Measurements from ENCODE around the gene PRB4.
"Not testable (repeated sequence)": the region's sequence is repeated elsewhere in the genome, so short reads cannot be mapped to it uniquely, and the experiment has no call there.

PRB4 gene

DNA sequence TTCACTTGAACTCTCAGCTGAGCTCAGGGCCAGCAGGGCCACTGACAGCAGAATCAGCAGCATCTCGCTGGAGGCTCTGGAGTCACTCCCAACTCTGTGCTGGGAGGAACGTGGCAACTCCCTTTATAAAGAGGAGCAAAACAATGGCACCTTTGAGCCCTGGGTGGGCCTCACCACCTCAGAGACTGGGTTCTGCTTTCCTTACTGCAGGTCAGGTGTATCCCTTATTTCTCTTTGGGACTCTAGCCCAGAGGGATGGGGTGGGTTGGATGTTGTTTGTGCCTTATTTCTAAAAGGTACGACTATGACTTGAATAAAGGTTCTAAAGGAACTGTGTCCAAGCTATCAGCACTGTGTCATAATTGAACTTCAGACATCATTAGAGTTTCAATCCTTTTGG lies at the start of gene PRB4:
Gene PRB4, minus strand, starts transcription at position 101 of the 400 bp plus-strand sequence. Its CDS starts 38 bp downstream, at position 63.
- TF ChIP-seq, protein P1, sequence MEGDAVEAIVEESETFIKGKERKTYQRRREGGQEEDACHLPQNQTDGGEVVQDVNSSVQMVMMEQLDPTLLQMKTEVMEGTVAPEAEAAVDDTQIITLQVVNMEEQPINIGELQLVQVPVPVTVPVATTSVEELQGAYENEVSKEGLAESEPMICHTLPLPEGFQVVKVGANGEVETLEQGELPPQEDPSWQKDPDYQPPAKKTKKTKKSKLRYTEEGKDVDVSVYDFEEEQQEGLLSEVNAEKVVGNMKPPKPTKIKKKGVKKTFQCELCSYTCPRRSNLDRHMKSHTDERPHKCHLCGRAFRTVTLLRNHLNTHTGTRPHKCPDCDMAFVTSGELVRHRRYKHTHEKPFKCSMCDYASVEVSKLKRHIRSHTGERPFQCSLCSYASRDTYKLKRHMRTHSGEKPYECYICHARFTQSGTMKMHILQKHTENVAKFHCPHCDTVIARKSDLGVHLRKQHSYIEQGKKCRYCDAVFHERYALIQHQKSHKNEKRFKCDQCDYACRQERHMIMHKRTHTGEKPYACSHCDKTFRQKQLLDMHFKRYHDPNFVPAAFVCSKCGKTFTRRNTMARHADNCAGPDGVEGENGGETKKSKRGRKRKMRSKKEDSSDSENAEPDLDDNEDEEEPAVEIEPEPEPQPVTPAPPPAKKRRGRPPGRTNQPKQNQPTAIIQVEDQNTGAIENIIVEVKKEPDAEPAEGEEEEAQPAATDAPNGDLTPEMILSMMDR (IDR thresholded peaks at IDR 0.05; ENCODE audit: low read depth, low read length) = no peak
- H3K36me3 ChIP-seq = no peaks in the 10 kb centered on the region
- H3K27me3 ChIP-seq (ENCODE audit: insufficient read depth, low read depth, severe bottlenecking) = peaks cover 36% of the 10 kb centered on the region
- no peaks in the 10 kb centered on the region for H3K9me3 ChIP-seq (ENCODE audit: severe bottlenecking)
- H3K27ac ChIP-seq = no peak within 1 kb of the TSS
- no peak for DNase-seq
- H3K4me3 ChIP-seq (ENCODE audit: low read depth, low read length) = no peak within 1 kb of the TSS

DNA sequence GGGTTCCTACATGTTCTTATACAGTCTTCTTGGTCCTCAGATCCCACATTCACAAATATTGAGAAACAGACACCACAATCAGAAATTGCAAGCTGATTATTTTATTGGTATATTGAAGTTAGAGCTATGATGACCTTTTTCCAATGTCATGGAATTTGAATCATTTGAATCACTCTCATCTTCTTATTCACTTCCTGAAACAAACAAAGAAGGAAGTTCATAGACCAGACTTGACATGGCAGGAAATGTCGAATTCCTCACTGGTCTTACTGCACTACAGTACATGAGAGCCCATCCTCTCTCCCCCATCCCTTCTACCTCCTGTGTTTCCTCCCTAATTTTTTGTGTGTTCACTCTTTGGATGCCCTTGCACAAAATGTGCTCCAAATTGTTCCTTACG lies 41.5 kb upstream of the PRB4 start:
- H3K27me3 ChIP-seq (ENCODE audit: insufficient read depth, low read depth, severe bottlenecking) = peaks cover 32% of the 10 kb centered on the region
- H3K27ac ChIP-seq; DNase-seq; H3K9me3 ChIP-seq (ENCODE audit: severe bottlenecking); H3K36me3 ChIP-seq; H3K4me3 ChIP-seq (ENCODE audit: low read depth, low read length): not testable (repeated sequence)

- TF ChIP-seq, protein P1 (IDR thresholded peaks at IDR 0.05; ENCODE audit: low read depth, low read length) = no peak
- Histone ChIP-seq H3K27me3 (ENCODE audit: insufficient read depth, low read depth, severe bottlenecking) (peaks cover 44% of the 10 kb centered on the region), H3K4me3 (ENCODE audit: low read depth, low read length) (no peak overlapping the region), H3K36me3 (no peaks in the 10 kb centered on the region), H3K27ac (no peak overlapping the region), H3K9me3 (ENCODE audit: severe bottlenecking) (no peaks in the 10 kb centered on the region)
- DNase-seq = no peak
Measured at GRCh38 chr12:11348439-11348838, 38.2 kb upstream of the PRB4 start.

DNA sequence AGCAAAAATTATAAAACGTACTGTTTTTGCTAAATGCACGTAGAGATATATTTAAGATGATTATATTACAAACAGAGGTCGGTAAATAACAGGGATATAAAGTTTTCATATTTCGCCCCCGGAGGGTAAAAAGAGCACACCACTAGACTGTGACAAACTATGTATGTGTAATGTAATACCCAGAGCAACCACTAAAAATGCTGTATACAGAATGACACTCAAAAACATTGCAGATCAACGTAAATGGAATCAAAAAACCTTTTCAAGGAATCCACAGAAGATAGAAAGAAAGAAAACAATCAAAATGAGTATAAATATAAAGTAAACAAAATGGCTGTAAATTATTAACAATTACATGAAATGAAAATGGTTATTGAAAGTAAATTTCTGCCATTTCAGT lies 37.6 kb upstream of the PRB4 start:
- Histone ChIP-seq H3K4me3 (ENCODE audit: low read depth, low read length) (no peak overlapping the region), H3K27ac (no peak overlapping the region), H3K36me3 (no peaks in the 10 kb centered on the region), H3K27me3 (ENCODE audit: insufficient read depth, low read depth, severe bottlenecking) (peaks cover 45% of the 10 kb centered on the region), H3K9me3 (ENCODE audit: severe bottlenecking) (no peaks in the 10 kb centered on the region)
- DNase-seq = no peak
- TF ChIP-seq, protein P1 (IDR thresholded peaks at IDR 0.05; ENCODE audit: low read depth, low read length) = no peak

DNA sequence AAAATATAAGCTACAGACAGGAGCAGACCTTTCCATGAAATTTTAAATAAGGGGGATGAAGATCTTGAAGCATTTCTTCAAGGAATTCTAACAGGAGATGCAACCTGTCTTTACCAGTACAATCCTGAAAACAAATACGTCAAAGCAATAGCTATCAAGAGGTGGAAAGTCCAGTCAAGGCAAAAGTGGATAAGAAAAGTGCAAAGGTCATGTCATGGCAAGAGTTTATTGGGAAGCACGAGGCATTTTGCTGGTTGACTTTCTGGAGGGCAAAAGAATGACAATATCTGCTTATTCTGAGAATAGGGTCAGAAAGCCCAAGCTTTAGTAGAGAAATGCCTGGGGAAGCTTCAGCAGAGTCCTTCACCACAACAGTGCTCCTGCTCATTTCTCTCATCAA lies 34.3 kb upstream of the PRB4 start:
- Histone ChIP-seq H3K9me3 (ENCODE audit: severe bottlenecking) (no peaks in the 10 kb centered on the region), H3K36me3 (no peaks in the 10 kb centered on the region), H3K27ac (no peak overlapping the region), H3K27me3 (ENCODE audit: insufficient read depth, low read depth, severe bottlenecking) (peaks cover 55% of the 10 kb centered on the region), H3K4me3 (ENCODE audit: low read depth, low read length) (no peak overlapping the region)
- DNase-seq = no peak
- TF ChIP-seq, protein P1 (IDR thresholded peaks at IDR 0.05; ENCODE audit: low read depth, low read length) = no peak

GRCh38 chr12:11324426-11324825 lies 14.2 kb upstream of the PRB4 start:
- H3K27ac ChIP-seq = no peak overlapping the region
- peaks cover 11% of the 10 kb centered on the region for H3K27me3 ChIP-seq (ENCODE audit: insufficient read depth, low read depth, severe bottlenecking)
- TF ChIP-seq, protein P1 (IDR thresholded peaks at IDR 0.05; ENCODE audit: low read depth, low read length) = no peak
- H3K36me3 ChIP-seq = no peaks in the 10 kb centered on the region
- no peak overlapping the region for H3K4me3 ChIP-seq (ENCODE audit: low read depth, low read length)
- no peaks in the 10 kb centered on the region for H3K9me3 ChIP-seq (ENCODE audit: severe bottlenecking)
- DNase-seq = no peak

Data from WERI-Rb-1 (cell line).